ENCODE data around the gene PIANP.

DNA sequence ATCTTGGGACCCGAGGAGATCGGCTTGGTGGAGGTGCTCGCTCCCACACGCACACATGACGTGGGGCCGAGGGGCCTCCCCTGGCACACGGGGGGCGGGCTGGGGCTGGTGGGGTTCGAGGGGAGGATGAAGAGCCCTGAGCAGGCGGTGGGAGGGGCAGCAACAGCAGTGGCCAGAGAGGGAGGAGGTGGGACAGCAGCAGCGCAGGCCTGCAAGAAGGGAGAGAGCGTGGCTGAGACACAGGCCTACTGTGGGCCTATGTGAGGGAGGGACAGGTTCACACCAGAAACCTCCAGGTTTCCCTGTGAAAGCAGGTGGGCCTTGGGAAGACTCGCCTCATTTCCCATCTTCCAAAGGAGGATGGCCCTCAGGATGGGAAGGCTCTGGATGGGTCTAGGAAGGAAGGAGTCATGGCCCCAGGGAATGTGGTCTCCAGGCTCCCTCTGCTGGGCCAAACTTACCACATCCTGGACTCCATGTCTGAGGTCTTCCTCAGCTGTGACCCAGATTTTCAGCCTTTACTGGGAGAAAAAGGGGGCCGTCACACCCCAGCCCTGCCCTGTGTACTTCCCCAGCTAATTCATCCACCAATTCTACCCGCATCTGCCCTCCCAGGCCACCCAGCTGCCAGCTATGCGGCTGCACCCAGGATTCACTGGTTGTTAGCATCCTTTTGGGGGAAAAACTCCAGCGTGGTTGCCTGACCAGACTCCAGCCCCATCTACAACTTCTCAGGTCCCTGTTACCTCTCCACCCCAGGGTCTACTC, 2.8 kb downstream of the PIANP start:
- TF ChIP-seq POLR2A (IDR thresholded peaks at IDR 0.05; ENCODE audit: low read depth, low read length), result no peak
- TF ChIP-seq POLR2AphosphoS5 (IDR thresholded peaks at IDR 0.05; ENCODE audit: low read depth, low read length), result no peak
- TF ChIP-seq POU2F2 (IDR thresholded peaks at IDR 0.05; ENCODE audit: low read depth, low read length), result no peak
- TF ChIP-seq TAF1 (IDR thresholded peaks at IDR 0.05; ENCODE audit: low read depth, low read length), result no peak
- TF ChIP-seq PAX5 (IDR thresholded peaks at IDR 0.05; ENCODE audit: insufficient read depth, low read length, severe bottlenecking), result no peak
